ENCODE results near the gene KCNAB3.
A peak's percentile ranks its signal among the peaks of the same experiment; 100 is the strongest.

DNA sequence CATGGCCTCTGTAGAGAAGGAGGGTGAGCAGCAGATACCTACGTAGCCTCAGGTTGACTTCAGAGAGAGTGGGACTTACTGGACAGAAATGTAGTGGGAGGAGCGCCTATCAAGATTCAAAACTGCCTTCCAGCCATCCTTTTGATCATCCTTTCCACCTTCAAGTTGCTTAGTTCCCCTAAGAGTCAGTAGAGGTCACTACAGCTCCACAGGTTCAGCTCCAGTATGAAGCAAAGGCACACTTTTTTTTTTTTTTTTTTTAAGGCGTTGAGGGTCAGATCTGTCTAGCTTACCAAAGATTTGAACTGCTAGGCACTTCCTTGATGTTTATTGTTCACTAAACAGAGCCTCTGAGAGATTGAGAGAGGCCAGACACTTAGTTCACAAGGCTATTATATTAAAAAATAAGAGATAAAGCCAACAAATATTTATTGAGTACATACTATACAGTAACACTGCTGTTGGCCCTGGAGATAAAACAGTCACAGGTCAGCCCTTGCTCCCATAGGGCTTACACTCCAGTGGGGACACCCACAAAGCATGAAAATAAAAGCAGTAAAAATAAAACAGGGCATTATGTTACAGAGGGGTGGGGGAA is 16.6 kb downstream of the KCNAB3 start:
- no peak for TF ChIP-seq POLR2AphosphoS5 (IDR thresholded peaks at IDR 0.05)
- no peak for TF ChIP-seq POLR2A (IDR thresholded peaks at IDR 0.05)
- TF ChIP-seq EP300 (IDR thresholded peaks at IDR 0.05), result no peak
- TF ChIP-seq, protein P1, sequence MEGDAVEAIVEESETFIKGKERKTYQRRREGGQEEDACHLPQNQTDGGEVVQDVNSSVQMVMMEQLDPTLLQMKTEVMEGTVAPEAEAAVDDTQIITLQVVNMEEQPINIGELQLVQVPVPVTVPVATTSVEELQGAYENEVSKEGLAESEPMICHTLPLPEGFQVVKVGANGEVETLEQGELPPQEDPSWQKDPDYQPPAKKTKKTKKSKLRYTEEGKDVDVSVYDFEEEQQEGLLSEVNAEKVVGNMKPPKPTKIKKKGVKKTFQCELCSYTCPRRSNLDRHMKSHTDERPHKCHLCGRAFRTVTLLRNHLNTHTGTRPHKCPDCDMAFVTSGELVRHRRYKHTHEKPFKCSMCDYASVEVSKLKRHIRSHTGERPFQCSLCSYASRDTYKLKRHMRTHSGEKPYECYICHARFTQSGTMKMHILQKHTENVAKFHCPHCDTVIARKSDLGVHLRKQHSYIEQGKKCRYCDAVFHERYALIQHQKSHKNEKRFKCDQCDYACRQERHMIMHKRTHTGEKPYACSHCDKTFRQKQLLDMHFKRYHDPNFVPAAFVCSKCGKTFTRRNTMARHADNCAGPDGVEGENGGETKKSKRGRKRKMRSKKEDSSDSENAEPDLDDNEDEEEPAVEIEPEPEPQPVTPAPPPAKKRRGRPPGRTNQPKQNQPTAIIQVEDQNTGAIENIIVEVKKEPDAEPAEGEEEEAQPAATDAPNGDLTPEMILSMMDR (IDR thresholded peaks at IDR 0.05), result peak; percentile 64 to 68

Measured in suprapubic skin (tissue), 4 donors.